CD4-positive, alpha-beta T cell treated with Interleukin-2 at 100 ng/mL for 4 hours (primary cell): ENCODE measurements around the gene WDR64.

Experiments
- DNase-seq: peaks from one replicate; pipeline ENCODE4 v3.0.0-alpha.2; 2020; ENCODE audit warnings: low spot score

Gene WDR64

DNA sequence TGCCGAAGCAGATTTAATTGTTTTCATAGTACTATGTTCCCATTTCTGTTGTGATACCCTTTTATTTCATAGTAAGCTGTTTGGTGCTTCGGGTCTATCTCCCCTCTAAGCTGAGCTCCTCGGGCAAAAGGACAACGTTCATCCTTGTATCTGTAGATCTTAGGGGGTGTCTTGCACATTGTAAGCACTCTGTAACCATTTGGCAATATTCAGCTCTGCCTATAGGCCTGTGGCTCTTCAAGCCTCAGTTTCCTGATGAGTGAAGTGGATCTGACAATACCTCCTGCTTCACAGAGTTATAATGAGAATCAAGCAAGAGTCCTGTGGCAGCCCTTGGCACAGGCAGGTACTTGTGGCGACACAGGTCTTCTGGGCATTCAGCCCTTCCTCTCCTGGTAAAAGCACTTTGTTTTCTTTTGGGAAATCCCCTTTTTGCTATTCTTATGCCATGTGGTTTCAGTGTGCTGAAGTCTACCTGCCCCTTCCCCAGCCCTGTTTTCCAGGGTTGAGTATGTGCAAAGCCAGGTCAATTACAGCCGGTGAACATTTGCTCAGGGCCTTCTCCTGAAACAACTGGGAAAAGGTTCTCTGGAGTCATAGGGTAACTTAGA is 187.4 kb downstream of the WDR64 start:
- DNase-seq: no peak

GRCh38 chr1:241840164-241840563 is 188.1 kb downstream of the WDR64 start:
- no peak for DNase-seq

DNA sequence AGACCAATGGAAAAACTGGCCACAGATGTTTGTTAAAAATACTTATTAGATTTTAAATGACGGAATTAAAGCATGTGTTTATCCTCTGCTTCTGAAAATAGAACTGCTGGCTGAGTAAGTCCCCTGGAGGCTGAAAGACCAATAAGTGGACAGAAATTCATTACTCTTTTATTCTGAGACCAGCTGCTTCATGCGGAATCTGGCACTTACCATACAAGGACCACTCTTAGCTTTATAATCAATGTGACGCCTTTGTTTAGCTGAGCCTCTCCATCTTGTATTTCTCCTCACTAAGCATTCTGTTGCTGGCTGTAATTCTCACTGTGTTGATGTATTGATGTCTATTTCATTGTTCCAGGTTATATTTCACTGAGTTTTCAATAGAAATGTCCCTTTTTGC is 189.6 kb downstream of the WDR64 start:
- DNase-seq: no peak

DNA sequence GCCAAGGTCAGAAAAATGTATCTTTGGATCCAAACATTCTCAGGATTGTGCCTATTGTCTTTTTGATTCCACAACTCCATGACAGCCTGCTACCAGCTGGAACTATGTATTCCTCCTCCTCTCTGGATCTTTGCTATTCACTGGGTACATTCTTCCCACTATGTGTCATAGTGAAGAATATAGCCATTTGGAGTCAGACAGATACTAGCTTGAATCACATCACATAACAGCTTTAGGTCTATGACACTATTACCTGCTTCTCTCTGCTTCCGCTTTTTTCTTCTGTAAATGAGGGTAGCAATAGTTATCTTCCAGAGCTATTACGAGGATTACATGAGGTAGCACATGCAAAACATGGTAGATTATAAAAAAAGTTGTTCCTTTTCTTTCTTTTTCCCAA is 190.5 kb downstream of the WDR64 start:
- DNase-seq: no peak

- no peak for DNase-seq
Observed at GRCh38 chr1:241844593-241844992, 192.5 kb downstream of the WDR64 start.

- no peak for DNase-seq
Observed at GRCh38 chr1:241846375-241846774, 194.3 kb downstream of the WDR64 start.

DNA sequence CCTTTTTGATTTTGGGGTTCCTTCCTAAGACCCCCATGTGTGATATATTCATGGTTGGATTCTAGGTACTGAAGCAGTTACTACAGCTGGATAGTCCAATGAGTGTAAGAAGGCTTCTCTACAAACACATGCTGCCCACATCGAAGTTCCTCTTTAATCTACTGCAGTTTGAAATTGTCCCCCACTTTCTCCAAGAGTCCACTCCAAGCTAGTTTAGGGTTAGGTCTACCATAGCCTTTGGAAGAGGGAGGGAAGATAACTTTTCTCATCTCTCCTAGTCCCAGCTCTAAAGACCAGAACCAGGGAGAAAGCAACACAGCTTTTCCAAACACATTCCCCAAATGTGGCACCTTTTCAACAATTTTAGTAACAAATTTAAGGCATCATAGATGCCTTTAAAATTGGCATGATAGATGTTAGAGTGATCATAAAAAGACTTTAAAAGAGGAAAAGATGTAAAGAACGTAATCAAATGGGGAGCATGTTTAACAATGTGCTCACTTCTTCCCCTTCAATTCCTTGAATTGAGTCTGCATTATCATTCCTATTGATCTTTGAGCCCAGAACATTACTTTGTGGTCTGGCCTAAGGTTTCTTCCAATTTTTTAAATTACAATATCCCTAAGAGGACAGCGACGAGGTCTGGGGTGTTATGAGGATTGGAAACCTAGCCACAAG is 194.9 kb downstream of the WDR64 start:
- DNase-seq: no peak

- DNase-seq: no peak
Observed at GRCh38 chr1:241847540-241847795, 195.4 kb downstream of the WDR64 start.

DNA sequence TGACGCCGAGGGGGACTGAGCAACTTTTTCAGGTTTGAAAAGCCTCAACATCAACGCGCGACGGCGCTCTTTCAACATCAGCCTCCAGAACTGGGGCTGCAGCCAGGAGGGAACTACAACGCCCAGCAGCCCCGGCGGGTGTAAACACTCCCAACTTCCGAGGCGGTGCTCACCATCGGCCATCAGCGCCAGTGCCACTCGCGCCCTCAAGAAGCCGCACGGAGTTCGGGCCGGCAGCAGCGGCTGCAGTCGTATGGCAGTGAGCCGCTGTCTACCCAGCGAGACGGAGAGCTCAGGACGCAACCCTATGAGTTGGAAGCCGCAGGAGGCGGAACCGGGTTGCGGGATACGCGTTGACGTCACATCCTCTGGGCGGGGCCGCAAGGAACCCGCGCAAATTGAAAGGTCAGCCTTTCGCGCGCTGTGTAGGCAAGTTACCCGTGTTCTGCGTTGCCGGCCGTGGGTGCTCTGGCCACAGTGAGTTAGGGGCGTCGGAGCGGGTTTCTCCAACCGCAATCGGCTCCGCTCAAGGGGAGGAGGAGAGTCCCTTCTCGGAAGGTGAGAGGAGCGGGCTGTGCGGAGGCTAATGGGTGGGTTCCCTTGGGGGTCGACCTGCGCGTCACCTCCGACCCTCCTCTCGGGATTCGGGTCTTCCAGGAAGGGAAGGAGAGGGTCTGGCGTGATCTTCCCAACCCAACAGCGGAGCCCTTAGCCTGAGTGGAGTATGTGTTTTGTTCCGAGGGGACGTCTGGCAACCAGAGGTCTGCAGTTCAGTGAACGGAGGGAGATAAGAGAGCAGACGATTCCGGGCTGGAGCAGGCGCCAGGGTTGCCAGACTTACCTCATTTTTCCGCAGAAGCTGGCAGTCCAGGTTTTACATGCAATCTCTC is 196.0 kb downstream of the WDR64 start, which contains the start of gene EXO1:
Gene EXO1 (plus strand): TSS at position 409 of the 890 bp plus-strand sequence. CDS start 2,222 bp downstream, outside the sequence.
- peak; percentile 87 for DNase-seq

- no peak for DNase-seq
Observed at GRCh38 chr1:241848686-241849344, 196.7 kb downstream of the WDR64 start.

DNA sequence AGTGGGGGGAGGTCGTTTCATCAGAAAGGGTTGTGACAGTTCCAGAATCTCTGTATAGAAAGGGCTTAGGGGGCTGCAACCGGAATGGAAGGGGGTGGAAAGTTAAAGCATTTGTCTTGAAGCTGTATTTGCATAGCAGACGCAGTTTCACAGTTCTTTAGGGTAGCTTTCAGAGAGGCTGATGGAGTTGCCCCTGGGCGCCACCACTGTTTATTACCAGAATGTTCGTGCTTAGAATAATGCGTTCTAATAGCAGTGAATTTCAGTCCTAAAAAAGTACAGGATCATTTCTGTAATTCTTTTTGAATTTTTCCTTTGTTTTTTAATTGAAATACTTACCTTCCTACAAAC is 197.2 kb downstream of the WDR64 start:
- DNase-seq: no peak
